Testis (tissue), 2 donors: ENCODE results near the gene BACE2.

Source experiments
- POLR2A ChIP-seq: fragments of 450-650 bp; IDR thresholded peaks from one replicate; pipeline ENCODE4 v1.6.1; 2017; ENCODE audit warnings: antibody characterized with exemption, mild to moderate bottlenecking, moderate library complexity
- TF ChIP-seq, protein P1 (sequence below), 3 experiments: fragments of 450-650 bp in 2 of 3; fragments of 200-600 bp in 1 of 3; sonication (generic) in 1 of 3; IDR thresholded peaks; one replicate each; pipeline ENCODE4 v1.5.1; 2016 to 2019; ENCODE audit warnings: antibody characterized with exemption in 3 of 3, mild to moderate bottlenecking in 2 of 3, moderate library complexity in 1 of 3

DNA sequence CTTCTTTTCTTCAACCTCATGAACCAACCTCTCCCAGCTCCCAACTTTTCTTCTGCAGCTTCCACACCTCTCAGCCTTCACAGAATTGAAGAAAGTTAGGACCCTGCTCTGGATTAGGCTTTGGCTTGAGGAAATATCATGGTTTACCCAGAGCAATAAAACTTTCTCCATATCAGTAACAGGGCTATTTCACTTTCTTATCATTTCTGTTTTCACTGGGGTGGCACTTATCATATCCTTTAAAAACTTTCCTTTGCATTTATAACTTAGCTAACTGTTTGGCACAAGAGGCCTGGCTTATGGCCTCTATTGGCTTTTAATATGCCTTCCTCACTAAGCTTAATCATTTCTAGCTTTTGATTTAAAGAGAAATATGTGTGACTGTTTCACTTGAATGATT, 139.3 kb downstream of the BACE2 start:
- TF ChIP-seq, protein P1, sequence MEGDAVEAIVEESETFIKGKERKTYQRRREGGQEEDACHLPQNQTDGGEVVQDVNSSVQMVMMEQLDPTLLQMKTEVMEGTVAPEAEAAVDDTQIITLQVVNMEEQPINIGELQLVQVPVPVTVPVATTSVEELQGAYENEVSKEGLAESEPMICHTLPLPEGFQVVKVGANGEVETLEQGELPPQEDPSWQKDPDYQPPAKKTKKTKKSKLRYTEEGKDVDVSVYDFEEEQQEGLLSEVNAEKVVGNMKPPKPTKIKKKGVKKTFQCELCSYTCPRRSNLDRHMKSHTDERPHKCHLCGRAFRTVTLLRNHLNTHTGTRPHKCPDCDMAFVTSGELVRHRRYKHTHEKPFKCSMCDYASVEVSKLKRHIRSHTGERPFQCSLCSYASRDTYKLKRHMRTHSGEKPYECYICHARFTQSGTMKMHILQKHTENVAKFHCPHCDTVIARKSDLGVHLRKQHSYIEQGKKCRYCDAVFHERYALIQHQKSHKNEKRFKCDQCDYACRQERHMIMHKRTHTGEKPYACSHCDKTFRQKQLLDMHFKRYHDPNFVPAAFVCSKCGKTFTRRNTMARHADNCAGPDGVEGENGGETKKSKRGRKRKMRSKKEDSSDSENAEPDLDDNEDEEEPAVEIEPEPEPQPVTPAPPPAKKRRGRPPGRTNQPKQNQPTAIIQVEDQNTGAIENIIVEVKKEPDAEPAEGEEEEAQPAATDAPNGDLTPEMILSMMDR (IDR thresholded peaks at IDR 0.05) = no peak
- TF ChIP-seq POLR2A = no peak
